DMS53 treated with DMSO at 0.1 percent for 48 hours (cell line): ENCODE data around the gene STX4.

Experiments used
- DNase-seq: peaks from one replicate; lab custom pipeline; 2025; ENCODE audit not compliant: unreplicated experiment; lab: John Stamatoyannopoulos, UW

STX4 gene

GRCh38 chr16:31020536-31020935 is 12.8 kb upstream of the STX4 start:
- DNase-seq, result no peak

GRCh38 chr16:31022544-31023251 is 10.7 kb upstream of the STX4 start:
- no peak for DNase-seq

GRCh38 chr16:31023252-31023602 is 10.1 kb upstream of the STX4 start:
- no peak for DNase-seq

- no peak for DNase-seq
Observed at GRCh38 chr16:31023627-31024226, 9.6 kb upstream of the STX4 start.

GRCh38 chr16:31025339-31025738 is 8.0 kb upstream of the STX4 start:
- no peak for DNase-seq

- DNase-seq, result no peak
Observed at GRCh38 chr16:31029272-31029671, 4.1 kb upstream of the STX4 start.

GRCh38 chr16:31031276-31031675 is 2.1 kb upstream of the STX4 start:
- DNase-seq, result no peak

- DNase-seq, result peak; percentile 48
Observed at GRCh38 chr16:31033709-31034492, 543 bp downstream of the STX4 start.

GRCh38 chr16:31036691-31037090 is 3.3 kb downstream of the STX4 start:
- no peak for DNase-seq

GRCh38 chr16:31038993-31039392 is 5.6 kb downstream of the STX4 start:
- DNase-seq, result no peak

GRCh38 chr16:31042866-31043265 is 9.5 kb downstream of the STX4 start:
- DNase-seq, result no peak

- DNase-seq, result no peak
Observed at GRCh38 chr16:31043352-31043751, 10.0 kb downstream of the STX4 start.

GRCh38 chr16:31043898-31044481 is 10.6 kb downstream of the STX4 start:
- no peak for DNase-seq

GRCh38 chr16:31050280-31051030 is 17.1 kb downstream of the STX4 start:
- no peak for DNase-seq

GRCh38 chr16:31052114-31052513 is 18.8 kb downstream of the STX4 start:
- DNase-seq, result no peak

GRCh38 chr16:31055613-31056012 is 22.3 kb downstream of the STX4 start:
- DNase-seq, result no peak

GRCh38 chr16:31061126-31061812 is 27.9 kb downstream of the STX4 start:
- DNase-seq, result no peak

GRCh38 chr16:31061813-31062440 is 28.6 kb downstream of the STX4 start:
- DNase-seq, result no peak

- no peak for DNase-seq
Observed at GRCh38 chr16:31063495-31063842, 30.1 kb downstream of the STX4 start.
